Measurements from ENCODE around the gene NGF.

NGF gene

DNA sequence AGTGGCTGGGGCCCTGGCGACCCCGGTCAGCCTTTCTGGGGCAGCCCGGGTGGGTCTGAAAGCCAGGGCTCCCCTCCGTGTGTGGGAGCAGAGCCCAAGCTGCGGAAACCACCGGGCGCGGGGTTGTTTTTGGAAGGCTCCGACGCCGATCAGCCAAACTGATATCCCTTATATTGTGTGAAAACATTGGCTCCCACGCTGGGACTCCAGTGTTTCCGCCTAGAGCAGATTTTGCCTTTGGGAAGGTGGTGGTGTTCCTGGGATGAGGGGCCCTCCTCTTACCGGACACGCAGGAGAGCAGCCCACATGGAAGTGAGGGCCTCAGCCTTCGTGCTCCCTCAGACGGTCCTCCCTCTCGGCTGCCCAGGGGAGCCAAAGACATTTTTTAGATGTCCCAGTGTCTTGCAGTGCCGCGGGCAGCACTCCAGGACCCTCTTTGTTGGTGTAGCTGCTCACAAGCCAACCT, 54.3 kb downstream of the NGF start:
- H3K4me3 ChIP-seq (ENCODE audit: low read depth, low read length) = no peak overlapping the region
- TF ChIP-seq, protein P1, sequence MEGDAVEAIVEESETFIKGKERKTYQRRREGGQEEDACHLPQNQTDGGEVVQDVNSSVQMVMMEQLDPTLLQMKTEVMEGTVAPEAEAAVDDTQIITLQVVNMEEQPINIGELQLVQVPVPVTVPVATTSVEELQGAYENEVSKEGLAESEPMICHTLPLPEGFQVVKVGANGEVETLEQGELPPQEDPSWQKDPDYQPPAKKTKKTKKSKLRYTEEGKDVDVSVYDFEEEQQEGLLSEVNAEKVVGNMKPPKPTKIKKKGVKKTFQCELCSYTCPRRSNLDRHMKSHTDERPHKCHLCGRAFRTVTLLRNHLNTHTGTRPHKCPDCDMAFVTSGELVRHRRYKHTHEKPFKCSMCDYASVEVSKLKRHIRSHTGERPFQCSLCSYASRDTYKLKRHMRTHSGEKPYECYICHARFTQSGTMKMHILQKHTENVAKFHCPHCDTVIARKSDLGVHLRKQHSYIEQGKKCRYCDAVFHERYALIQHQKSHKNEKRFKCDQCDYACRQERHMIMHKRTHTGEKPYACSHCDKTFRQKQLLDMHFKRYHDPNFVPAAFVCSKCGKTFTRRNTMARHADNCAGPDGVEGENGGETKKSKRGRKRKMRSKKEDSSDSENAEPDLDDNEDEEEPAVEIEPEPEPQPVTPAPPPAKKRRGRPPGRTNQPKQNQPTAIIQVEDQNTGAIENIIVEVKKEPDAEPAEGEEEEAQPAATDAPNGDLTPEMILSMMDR (IDR thresholded peaks at IDR 0.05; ENCODE audit: low read depth, low read length, missing control alignments) = no peak
- no peak for DNase-seq (ENCODE audit: low read depth)

DNA sequence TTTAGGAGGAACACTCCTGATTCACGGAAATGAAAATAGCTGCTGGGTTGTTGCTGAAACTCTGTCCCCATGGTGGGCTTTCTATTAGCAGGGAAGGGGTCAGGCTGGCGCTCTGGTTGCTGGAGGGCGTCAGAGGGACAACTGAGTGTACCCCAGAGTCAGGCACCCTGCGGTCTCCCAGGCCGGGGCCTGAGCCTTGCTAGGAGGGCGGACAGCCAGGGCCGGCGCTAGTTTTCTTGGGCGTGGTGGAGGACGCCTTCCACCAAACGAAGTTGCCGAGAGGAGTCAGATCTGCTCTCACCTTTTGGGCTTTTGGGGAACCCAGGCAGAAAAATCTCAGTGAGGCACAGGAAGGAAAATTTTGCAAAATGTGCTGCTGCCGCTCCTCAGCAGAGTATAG, 54.8 kb downstream of the NGF start:
- DNase-seq (ENCODE audit: low read depth) = no peak
- TF ChIP-seq, protein P1 (IDR thresholded peaks at IDR 0.05; ENCODE audit: low read depth, low read length, missing control alignments) = no peak
- H3K4me3 ChIP-seq (ENCODE audit: low read depth, low read length) = no peak overlapping the region

DNA sequence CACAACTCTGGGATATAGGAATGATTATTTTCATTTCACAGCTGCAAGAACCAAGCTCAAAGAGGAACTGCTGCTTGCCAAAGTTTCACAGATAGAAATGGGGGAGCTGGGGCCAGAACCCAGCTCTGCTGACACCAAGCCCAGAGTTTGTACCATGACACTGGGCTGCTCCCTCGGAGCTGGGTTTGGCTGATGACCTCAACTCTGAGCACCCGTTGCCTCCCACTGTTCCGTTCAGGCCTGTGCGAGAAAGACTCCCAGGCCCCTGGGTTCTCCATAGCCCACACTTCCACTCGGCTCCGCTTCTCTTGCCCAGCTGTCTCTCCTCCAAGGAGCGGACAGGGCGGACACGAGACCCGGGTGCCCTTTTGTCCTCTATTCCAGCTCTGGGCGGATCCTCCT, 55.2 kb downstream of the NGF start:
- TF ChIP-seq, protein P1 (IDR thresholded peaks at IDR 0.05; ENCODE audit: low read depth, low read length, missing control alignments) = no peak
- no peak for DNase-seq (ENCODE audit: low read depth)

DNA sequence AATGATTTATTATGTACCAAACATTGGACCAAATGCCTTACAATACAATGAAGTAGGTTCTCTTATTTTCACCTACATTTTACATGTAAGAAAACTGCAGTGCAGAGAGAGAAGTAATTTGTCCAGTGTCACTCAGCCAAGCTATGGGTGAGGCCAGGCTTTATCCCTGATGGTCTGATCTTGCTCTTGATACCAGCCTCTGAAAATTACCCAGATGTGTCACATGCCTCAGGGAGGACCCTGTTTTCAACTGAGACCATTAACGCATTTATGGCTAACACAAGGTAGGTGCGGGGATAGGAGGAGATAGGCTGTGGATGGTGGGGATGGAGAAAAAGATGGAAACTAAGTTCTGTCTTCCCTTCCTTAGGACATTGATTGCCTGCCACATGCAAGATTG, 56.9 kb downstream of the NGF start:
- DNase-seq (ENCODE audit: low read depth) = no peak
- no peak overlapping the region for H3K4me3 ChIP-seq (ENCODE audit: low read depth, low read length)
- TF ChIP-seq, protein P1 (IDR thresholded peaks at IDR 0.05; ENCODE audit: low read depth, low read length, missing control alignments) = no peak

More for the DNA sequence above, 55.2 kb downstream of the NGF start:
- H3K4me3 ChIP-seq (ENCODE audit: low read depth, low read length) = no peak overlapping the region

DNA sequence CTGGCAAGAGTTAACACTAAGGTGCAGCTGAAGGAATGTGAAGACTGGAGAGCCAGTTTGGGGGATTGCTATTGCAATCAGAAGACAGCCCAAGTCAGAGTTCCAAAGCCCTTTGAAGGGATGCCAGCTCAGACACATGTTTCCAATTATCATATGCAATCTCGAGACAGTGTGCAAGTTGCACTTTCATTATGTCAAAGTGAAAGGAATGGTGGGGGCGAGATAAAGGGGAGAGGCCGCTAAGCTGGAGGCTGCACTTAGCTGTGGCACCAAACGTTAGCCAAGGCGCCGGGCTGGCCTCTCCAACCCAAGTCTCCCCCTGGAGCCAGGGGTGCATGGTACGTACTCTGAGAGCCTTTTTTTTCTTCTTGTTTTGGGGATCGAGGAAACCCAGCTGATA, 58.0 kb downstream of the NGF start:
- H3K4me3 ChIP-seq (ENCODE audit: low read depth, low read length) = no peak overlapping the region
- DNase-seq (ENCODE audit: low read depth) = no peak
- TF ChIP-seq, protein P1 (IDR thresholded peaks at IDR 0.05; ENCODE audit: low read depth, low read length, missing control alignments) = no peak

DNA sequence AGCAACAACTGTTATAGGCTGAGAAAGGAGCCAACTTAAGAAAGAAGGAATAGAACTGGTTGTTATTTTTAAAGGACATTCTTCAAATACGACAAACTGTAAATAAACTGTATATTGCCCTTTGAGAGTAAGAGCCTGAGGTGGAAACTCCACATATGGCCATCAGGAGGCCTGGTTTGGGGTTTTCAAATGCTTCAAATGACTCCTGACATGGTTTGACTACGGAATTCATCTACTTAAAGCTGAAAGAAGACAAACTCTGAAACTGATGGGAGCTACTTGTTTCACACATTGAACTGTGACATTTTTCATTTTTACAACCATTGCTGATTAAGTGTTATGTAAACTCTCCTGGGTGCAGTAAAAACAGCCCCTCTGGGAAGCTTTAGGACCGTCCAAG, 59.8 kb downstream of the NGF start:
- TF ChIP-seq, protein P1 (IDR thresholded peaks at IDR 0.05; ENCODE audit: low read depth, low read length, missing control alignments) = no peak
- no peak for DNase-seq (ENCODE audit: low read depth)
- no peak overlapping the region for H3K4me3 ChIP-seq (ENCODE audit: low read depth, low read length)

DNA sequence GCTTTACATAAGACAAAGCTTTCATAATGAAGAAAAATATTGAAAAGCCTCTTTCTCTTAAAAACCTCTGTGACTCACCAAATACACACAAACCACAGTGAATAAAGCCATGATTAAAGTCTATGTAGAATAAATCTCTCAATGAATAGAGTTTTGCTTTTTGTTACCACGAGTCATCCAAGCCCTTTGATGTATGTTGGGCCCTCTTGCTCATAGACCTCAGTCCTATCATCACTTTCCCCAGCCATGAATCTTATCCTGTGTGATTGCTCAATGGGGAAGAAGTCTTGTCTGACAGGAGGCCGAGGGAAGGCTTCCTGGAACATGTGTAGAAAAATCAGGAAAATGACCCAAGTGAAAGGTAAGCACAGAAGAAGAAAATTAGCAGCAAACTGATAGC, 60.8 kb downstream of the NGF start:
- TF ChIP-seq, protein P1 (IDR thresholded peaks at IDR 0.05; ENCODE audit: low read depth, low read length, missing control alignments) = no peak
- no peak for DNase-seq (ENCODE audit: low read depth)
- H3K4me3 ChIP-seq (ENCODE audit: low read depth, low read length) = no peak overlapping the region

All from GM12864 (cell line).